Liver (tissue), 9 donors: ENCODE measurements around the gene SLC14A1. TPM values are rescaled to one million over a fixed set of nuclear protein-coding genes. Genes with fewer than 3 reads are reported as not detected.

Experiments
- DNase-seq: peaks from one replicate; pipeline ENCODE4 v3.0.0-alpha.2; 2017; ENCODE audit warnings: low spot score
- H3K27ac ChIP-seq, 2 donors: one replicate each; pipeline ENCODE4 v1.7.0; 2013; ENCODE audit warnings: inconsistent platforms in 2 of 2, low read length in 2 of 2, control low read depth in 1 of 2, low read depth in 1 of 2, mild to moderate bottlenecking in 1 of 2
- H3K27me3 ChIP-seq, 4 donors: one replicate each; pipeline versions ENCODE4 v1.6.1 to v1.7.0; 2013; ENCODE audit warnings: low read length in 3 of 4, inconsistent platforms in 1 of 4, mild to moderate bottlenecking in 1 of 4, moderate library complexity in 1 of 4; ENCODE audit not compliant: control insufficient read depth in 4 of 4, insufficient read depth in 4 of 4
- H3K36me3 ChIP-seq, 4 donors: one replicate each; pipeline versions ENCODE4 v1.6.1 to v1.7.0; 2013; ENCODE audit warnings: low read length in 3 of 4, mild to moderate bottlenecking in 3 of 4, low read depth in 1 of 4, moderate library complexity in 1 of 4; ENCODE audit not compliant: control insufficient read depth in 4 of 4, insufficient read depth in 3 of 4
- H3K4me1 ChIP-seq, 4 donors: one replicate each; pipeline versions ENCODE4 v1.6.1 to v1.7.0; 2013; ENCODE audit warnings: low read length in 3 of 4, mild to moderate bottlenecking in 3 of 4, moderate library complexity in 1 of 4; ENCODE audit not compliant: control insufficient read depth in 4 of 4, insufficient read depth in 4 of 4
- H3K4me3 ChIP-seq, 3 donors: one replicate each; pipeline versions ENCODE4 v1.6.1 to v1.7.0; 2013; ENCODE audit warnings: low read length in 3 of 3, control low read depth in 1 of 3, low read depth in 1 of 3, mild to moderate bottlenecking in 1 of 3
- H3K9ac ChIP-seq, 2 donors: one replicate each; pipeline ENCODE4 v1.7.0; 2013; ENCODE audit warnings: low read length in 2 of 2, mild to moderate bottlenecking in 2 of 2, moderate library complexity in 2 of 2, control low read depth in 1 of 2, low read depth in 1 of 2
- H3K9me3 ChIP-seq, 4 donors: one replicate each; pipeline versions ENCODE4 v1.6.1 to v1.7.0; 2013; ENCODE audit warnings: low read length in 3 of 4; ENCODE audit not compliant: control insufficient read depth in 4 of 4
- ATF3 ChIP-seq: IDR thresholded peaks from 2 replicates; pipeline ENCODE4 v1.6.1; 2016; ENCODE audit warnings: antibody characterized with exemption
- CTCF ChIP-seq: fragments of 150-350 bp; IDR thresholded peaks from 2 replicates; pipeline ENCODE4 v1.5.1; 2017; ENCODE audit warnings: improper control_type of control experiment, low read depth, low read length; ENCODE audit not compliant: missing input control
- EGR1 ChIP-seq, 2 donors: IDR thresholded peaks; 2 replicates each; pipeline ENCODE4 v1.6.1; 2016 to 2018; ENCODE audit warnings: antibody characterized with exemption in 2 of 2, low read depth in 2 of 2
- FOXA1 ChIP-seq: IDR thresholded peaks from 2 replicates; pipeline ENCODE4 v1.6.1; 2016; ENCODE audit warnings: antibody characterized with exemption
- GABPA ChIP-seq, 2 donors: IDR thresholded peaks in 1 of 2; conservative IDR thresholded peaks in 1 of 2; 2 replicates each; pipeline ENCODE4 v1.6.1; 2016; ENCODE audit warnings: antibody characterized with exemption in 2 of 2, mild to moderate bottlenecking in 1 of 2, moderate library complexity in 1 of 2
- HNF4A ChIP-seq, 2 donors: conservative IDR thresholded peaks; 2 replicates each; pipeline ENCODE4 v1.6.1; 2016; ENCODE audit warnings: antibody characterized with exemption in 2 of 2, mild to moderate bottlenecking in 2 of 2
- HNF4G ChIP-seq: IDR thresholded peaks from 2 replicates; pipeline ENCODE4 v1.6.1; 2016; ENCODE audit warnings: antibody characterized with exemption
- JUND ChIP-seq, 2 donors: IDR thresholded peaks; 2 replicates each; pipeline ENCODE4 v1.6.1; 2016; ENCODE audit warnings: antibody characterized with exemption in 2 of 2
- MAX ChIP-seq: IDR thresholded peaks from 2 replicates; pipeline ENCODE4 v1.6.1; 2016; ENCODE audit warnings: antibody characterized with exemption
- NR2F2 ChIP-seq: IDR thresholded peaks from 2 replicates; pipeline ENCODE4 v1.6.1; 2016; ENCODE audit warnings: antibody characterized with exemption
- RXRA ChIP-seq, 2 donors: IDR thresholded peaks; 2 replicates each; pipeline ENCODE4 v1.6.1; 2017 to 2018; ENCODE audit warnings: antibody characterized with exemption in 2 of 2, mild to moderate bottlenecking in 1 of 2
- SP1 ChIP-seq: IDR thresholded peaks from 2 replicates; pipeline ENCODE4 v1.6.1; 2018; ENCODE audit warnings: antibody characterized with exemption, mild to moderate bottlenecking
- TAF1 ChIP-seq: conservative IDR thresholded peaks from 2 replicates; pipeline ENCODE4 v1.6.1; 2016; ENCODE audit warnings: antibody characterized with exemption, mild to moderate bottlenecking
- YY1 ChIP-seq: IDR thresholded peaks from 2 replicates; pipeline ENCODE4 v1.6.1; 2016; ENCODE audit warnings: antibody characterized with exemption, mild to moderate bottlenecking
- ZBTB33 ChIP-seq: IDR thresholded peaks from 2 replicates; pipeline ENCODE4 v1.6.1; 2016; ENCODE audit warnings: antibody characterized with exemption
- WGBS: extraction: QIAGEN DNeasy Blood & Tissue Kit; methylation state at CpG from one replicate; pipeline ENCODE4 v1.1.7; 2013; 5-methylcytosine and 5-hydroxymethylcytosine counted together
- polyA plus RNA-seq, 2 donors: library from polyadenylated mRNA; stranded (reverse) in 1 of 2; unstranded in 1 of 2; fragments of 200-250 nt in 1 of 2; fragments of >200 nt in 1 of 2; fragmentation: Nextera tagmentation in 1 of 2; extraction: Ambion mirVana in 1 of 2; gene quantifications; one replicate each; pipeline versions ENCODE4 v1.2.1 to v1.2.3, GENCODE V29; 2013 to 2015
- total RNA-seq, 2 donors: library from RNA; depleted of rRNA; stranded (reverse); fragments of >200 nt; gene quantifications; one replicate each; pipeline ENCODE4 v1.2.3, GENCODE V29; 2014
- donor health status: healthy.
- donor health status: healthy.
- donor health status: healthy.
- donor health status: healthy.
- donor health status: healthy.

The SLC14A1 gene
- total and polyA plus RNA-seq, 4 donors, result 0.56 to 96.7 (median 0.80) TPM

- Histone ChIP-seq H3K4me1 (peaks cover 0 to 7% (median 3%) of the 10 kb centered on the region in 4 donors), H3K27ac (no peak overlapping the region), H3K36me3 (no peaks in the 10 kb centered on the region), H3K27me3 (no peaks in the 10 kb centered on the region), H3K9ac (no peak overlapping the region), H3K4me3 (no peak overlapping the region), H3K9me3 (no peaks in the 10 kb centered on the region)
- no peak for TF ChIP-seq YY1
- TF ChIP-seq MAX, result no peak
- TF ChIP-seq SP1, result no peak
- TF ChIP-seq ATF3, result no peak
- no peak for TF ChIP-seq GABPA (IDR thresholded peaks at IDR 0.05 in 1 of 2, conservative IDR thresholded peaks at IDR 0.05 in 1 of 2)
- no peak for TF ChIP-seq NR2F2
- TF ChIP-seq TAF1, result no peak
- TF ChIP-seq EGR1 (IDR thresholded peaks at IDR 0.05; ENCODE audit: low read depth in 2 of 2), result no peak
- no peak for TF ChIP-seq CTCF
- no peak for TF ChIP-seq FOXA1
- no peak for TF ChIP-seq JUND (IDR thresholded peaks at IDR 0.05)
- TF ChIP-seq HNF4G, result no peak
- TF ChIP-seq ZBTB33, result no peak
- WGBS, result 81% methylated on average over 3 of the region's 3 CpGs
- DNase-seq, result no peak
Observed at GRCh38 chr18:45751766-45752165, 27.8 kb downstream of the SLC14A1 start.

- Histone ChIP-seq H3K27me3 (no peaks in the 10 kb centered on the region), H3K4me3 (no peak overlapping the region), H3K9ac (no peak overlapping the region), H3K4me1 (peaks cover 0 to 7% (median 3%) of the 10 kb centered on the region in 4 donors), H3K36me3 (no peaks in the 10 kb centered on the region), H3K27ac (no peak overlapping the region), H3K9me3 (no peaks in the 10 kb centered on the region)
- no peak for DNase-seq
- TF ChIP-seq RXRA (IDR thresholded peaks at IDR 0.05), result no peak
- TF ChIP-seq SP1, result no peak
- no peak for TF ChIP-seq ATF3
- TF ChIP-seq ZBTB33, result no peak
- no peak for TF ChIP-seq CTCF
- no peak for TF ChIP-seq EGR1 (IDR thresholded peaks at IDR 0.05; ENCODE audit: low read depth in 2 of 2)
- TF ChIP-seq NR2F2, result no peak
- no peak for TF ChIP-seq HNF4A (conservative IDR thresholded peaks at IDR 0.05)
- TF ChIP-seq FOXA1, result no peak
- no peak for TF ChIP-seq HNF4G
- no peak for TF ChIP-seq JUND (IDR thresholded peaks at IDR 0.05)
Observed at GRCh38 chr18:45752681-45753080, 28.7 kb downstream of the SLC14A1 start.
